A673 (cell line): ENCODE data around the gene CALHM2. TPM values are rescaled to one million over a fixed set of nuclear protein-coding genes. Genes with fewer than 3 reads are reported as not detected.

Experiments used
- BruUV-seq: library from RNA; stranded (reverse); fragments of 400-500 nt; replicated peaks from 2 replicates; lab custom pipeline; 2021; lab: Mats Ljungman, UMichigan
- CTCF ChIA-PET: fragments of 300-600 bp; sonication (Branson Sonifier 250); formaldehyde crosslinking; loops from one replicate; lab custom pipeline; 2022; ENCODE audit warnings: antibody characterized with exemption; lab: Charles Lee
- POLR2A ChIA-PET: fragments of 300-600 bp; sonication (Branson Sonifier 250); formaldehyde crosslinking; loops from one replicate; lab custom pipeline; 2022; ENCODE audit warnings: antibody characterized with exemption; ENCODE audit not compliant: low non-redundant PET; lab: Charles Lee
- DNase-seq: peaks from one replicate; pipeline ENCODE4 v3.0.0-alpha.2; 2015; ENCODE audit warnings: low spot score
- H3K27ac ChIP-seq: fragments of 200-600 bp; sonication (generic); 2 replicates; pipeline ENCODE4 v1.5.1; 2016; ENCODE audit warnings: mixed run types, low read depth, mild to moderate bottlenecking, mixed read lengths, antibody characterized with exemption, low read length; ENCODE audit not compliant: poor library complexity, severe bottlenecking
- H3K27me3 ChIP-seq: fragments of 200-600 bp; sonication (generic); replicated peaks from 2 replicates; pipeline ENCODE4 v1.6.1; 2017; ENCODE audit warnings: mixed run types, low read depth, mild to moderate bottlenecking, mixed read lengths, antibody characterized with exemption, low read length; ENCODE audit not compliant: insufficient read depth, poor library complexity
- H3K36me3 ChIP-seq: fragments of 200-600 bp; sonication (generic); 2 replicates; pipeline ENCODE4 v1.6.1; 2016; ENCODE audit warnings: mixed run types, mild to moderate bottlenecking, mixed read lengths, antibody characterized with exemption, low read length; ENCODE audit not compliant: insufficient read depth, poor library complexity, severe bottlenecking
- H3K4me1 ChIP-seq: fragments of 200-600 bp; sonication (generic); 2 replicates; pipeline ENCODE4 v1.6.1; 2017; ENCODE audit warnings: mixed run types, mild to moderate bottlenecking, mixed read lengths, antibody characterized with exemption, low read length; ENCODE audit not compliant: insufficient read depth, poor library complexity, severe bottlenecking
- H3K4me3 ChIP-seq: fragments of 200-600 bp; sonication (generic); 2 replicates; pipeline ENCODE4 v1.5.1; 2016; ENCODE audit warnings: low read depth, mixed run types, mild to moderate bottlenecking, mixed read lengths, low read length; ENCODE audit not compliant: poor library complexity, severe bottlenecking
- H3K9me3 ChIP-seq: fragments of 200-600 bp; sonication (generic); 2 replicates; pipeline ENCODE4 v1.6.1; 2016; ENCODE audit warnings: mixed run types, low read depth, mild to moderate bottlenecking, mixed read lengths, antibody characterized with exemption, low read length; ENCODE audit not compliant: poor library complexity, severe bottlenecking
- EZH2 ChIP-seq: fragments of 200-600 bp; sonication (generic); IDR thresholded peaks from 2 replicates; pipeline ENCODE4 v1.6.1; 2017; ENCODE audit warnings: borderline replicate concordance, low read depth, mild to moderate bottlenecking, mixed read lengths, antibody characterized with exemption, low read length; ENCODE audit not compliant: poor library complexity, severe bottlenecking
- intact Hi-C: fragments of 100-400 bp; cut with micrococcal nuclease; formaldehyde crosslinking; loops from one replicate; pipeline ENCODE4 v1.10.0; 2022; ENCODE audit not compliant: unreplicated experiment
- total RNA-seq: library from RNA; stranded (reverse); gene quantifications from 2 replicates; pipeline ENCODE4 v1.2.3, GENCODE V29; 2021
- TF ChIP-seq, protein P1 (sequence below): fragments of 300-800, 200-600 bp; sonication (generic); conservative IDR thresholded peaks from 2 replicates; pipeline ENCODE4 v1.5.1; 2017; ENCODE audit warnings: low read depth, mild to moderate bottlenecking, antibody characterized with exemption, low read length, moderate library complexity, mixed read lengths

Gene CALHM2
- total RNA-seq, 1 experiment from 2014 or later, result 5.9 TPM

DNA sequence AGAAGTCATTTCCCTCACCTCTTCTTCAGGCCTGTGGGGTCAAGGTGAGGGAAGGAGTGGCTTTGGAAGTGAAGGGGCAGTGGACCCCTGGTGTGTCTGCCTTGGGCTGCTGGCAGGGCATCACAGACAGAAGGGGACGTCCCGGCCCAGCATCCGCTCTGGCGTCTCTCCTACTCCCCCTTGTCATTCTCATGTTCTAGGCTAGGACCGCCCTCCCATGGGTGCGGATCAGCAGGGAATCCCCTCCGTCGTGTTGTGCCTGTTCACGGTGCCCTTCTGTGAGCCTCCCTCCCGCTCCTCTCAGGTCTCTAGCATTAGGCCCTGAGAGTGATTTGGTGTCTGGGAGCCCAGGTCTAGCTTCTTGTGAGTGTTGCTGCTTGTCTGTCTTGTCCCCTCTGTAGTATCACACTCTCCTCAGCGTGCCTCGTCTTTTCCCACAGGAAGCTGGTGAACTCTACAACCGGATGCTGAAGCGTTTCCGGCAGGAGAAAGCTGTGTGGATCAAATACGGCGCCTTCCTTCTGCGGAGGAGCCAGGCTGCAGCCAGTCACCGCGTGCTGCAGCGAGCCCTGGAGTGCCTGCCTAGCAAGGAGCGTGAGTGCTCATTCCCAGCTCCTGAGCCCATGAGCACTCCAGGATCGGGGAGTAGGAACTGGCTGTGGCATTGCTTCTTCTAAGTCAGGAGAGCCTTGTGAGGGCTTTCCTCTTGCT, 8.5 kb downstream of the CALHM2 start:
- intact Hi-C loops, result no loop called here
- POLR2A ChIA-PET, result no interaction called here
- CTCF ChIA-PET, result no interaction called here

DNA sequence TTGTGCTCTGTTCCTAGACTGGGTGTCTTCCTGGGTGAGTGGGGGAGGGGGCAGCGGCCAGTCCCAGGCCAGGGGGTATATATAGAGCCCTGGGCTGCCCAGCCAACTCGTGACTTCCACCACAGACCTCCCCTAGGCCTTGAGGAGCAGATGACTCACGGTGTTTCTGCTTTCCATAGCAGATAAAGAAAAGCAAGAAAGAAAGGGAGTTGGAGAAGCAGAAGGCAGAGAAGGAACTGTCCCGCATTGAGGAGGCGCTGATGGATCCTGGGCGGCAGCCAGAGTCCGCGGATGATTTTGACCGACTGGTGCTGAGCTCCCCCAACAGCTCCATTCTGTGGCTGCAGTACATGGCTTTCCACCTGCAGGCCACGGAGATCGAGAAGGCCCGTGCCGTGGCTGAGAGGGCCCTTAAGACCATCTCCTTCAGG, 10.1 kb downstream of the CALHM2 start:
- no peak for DNase-seq
- H3K27me3 ChIP-seq, result no peaks in the 10 kb centered on the region
- TF ChIP-seq EZH2, result no peak
- TF ChIP-seq, protein P1, sequence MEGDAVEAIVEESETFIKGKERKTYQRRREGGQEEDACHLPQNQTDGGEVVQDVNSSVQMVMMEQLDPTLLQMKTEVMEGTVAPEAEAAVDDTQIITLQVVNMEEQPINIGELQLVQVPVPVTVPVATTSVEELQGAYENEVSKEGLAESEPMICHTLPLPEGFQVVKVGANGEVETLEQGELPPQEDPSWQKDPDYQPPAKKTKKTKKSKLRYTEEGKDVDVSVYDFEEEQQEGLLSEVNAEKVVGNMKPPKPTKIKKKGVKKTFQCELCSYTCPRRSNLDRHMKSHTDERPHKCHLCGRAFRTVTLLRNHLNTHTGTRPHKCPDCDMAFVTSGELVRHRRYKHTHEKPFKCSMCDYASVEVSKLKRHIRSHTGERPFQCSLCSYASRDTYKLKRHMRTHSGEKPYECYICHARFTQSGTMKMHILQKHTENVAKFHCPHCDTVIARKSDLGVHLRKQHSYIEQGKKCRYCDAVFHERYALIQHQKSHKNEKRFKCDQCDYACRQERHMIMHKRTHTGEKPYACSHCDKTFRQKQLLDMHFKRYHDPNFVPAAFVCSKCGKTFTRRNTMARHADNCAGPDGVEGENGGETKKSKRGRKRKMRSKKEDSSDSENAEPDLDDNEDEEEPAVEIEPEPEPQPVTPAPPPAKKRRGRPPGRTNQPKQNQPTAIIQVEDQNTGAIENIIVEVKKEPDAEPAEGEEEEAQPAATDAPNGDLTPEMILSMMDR, result no peak
- H3K4me3 ChIP-seq, result no peak overlapping the region
- CTCF ChIA-PET, result no interaction called here
- no peak overlapping the region for H3K27ac ChIP-seq
- intact Hi-C loops, result no loop called here
- H3K4me1 ChIP-seq, result no peaks in the 10 kb centered on the region
- H3K36me3 ChIP-seq, result peaks cover 83% of the 10 kb centered on the region
- no TSS peak for BruUV-seq
- POLR2A ChIA-PET, result no interaction called here
- no peaks in the 10 kb centered on the region for H3K9me3 ChIP-seq

More for the DNA sequence above, 8.5 kb downstream of the CALHM2 start:
- Histone ChIP-seq H3K27me3 (no peaks in the 10 kb centered on the region), H3K4me1 (no peaks in the 10 kb centered on the region), H3K36me3 (peaks cover 81% of the 10 kb centered on the region), H3K9me3 (no peaks in the 10 kb centered on the region), H3K27ac (no peak overlapping the region), H3K4me3 (no peak overlapping the region)
- BruUV-seq, result no TSS peak
- TF ChIP-seq, protein P1, result no peak
- TF ChIP-seq EZH2, result no peak
- DNase-seq, result no peak

DNA sequence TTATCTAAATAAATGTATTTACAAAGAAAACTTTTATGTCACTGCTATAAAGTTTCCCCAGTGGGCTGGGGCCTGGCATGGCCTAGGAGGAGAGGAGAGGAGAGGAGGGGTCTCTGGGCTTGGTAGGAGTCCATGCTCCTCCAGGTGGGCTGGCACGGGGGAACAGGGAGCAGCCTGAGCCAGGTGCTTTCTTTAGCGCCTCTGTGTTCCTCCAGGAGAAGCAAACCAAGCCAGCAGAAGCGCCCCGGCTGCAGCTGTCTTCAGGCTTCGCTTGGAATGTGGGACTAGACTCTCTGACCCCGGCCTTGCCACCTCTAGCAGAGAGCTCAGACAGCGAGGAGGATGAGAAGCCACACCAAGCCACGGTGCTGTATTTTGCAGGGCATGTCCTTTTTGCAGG, 10.6 kb downstream of the CALHM2 start:
- Histone ChIP-seq H3K27ac (no peak overlapping the region), H3K27me3 (no peaks in the 10 kb centered on the region), H3K36me3 (peaks cover 78% of the 10 kb centered on the region), H3K4me3 (no peak overlapping the region), H3K9me3 (no peaks in the 10 kb centered on the region), H3K4me1 (no peaks in the 10 kb centered on the region)
- no TSS peak for BruUV-seq
- TF ChIP-seq, protein P1, result no peak
- TF ChIP-seq EZH2, result no peak
- no peak for DNase-seq
- CTCF ChIA-PET, result no interaction called here
- POLR2A ChIA-PET, result no interaction called here
- intact Hi-C loops, result no loop called here
